ENCODE results near the gene KIAA0513. TPM values are rescaled to one million over a fixed set of nuclear protein-coding genes. Genes with fewer than 3 reads are reported as not detected.

The KIAA0513 gene
- total and polyA plus RNA-seq, 2 of the 13 experiments (the other 11 are each of a cell fraction or from before 2014, with no cell fraction given) = 1.8 TPM

DNA sequence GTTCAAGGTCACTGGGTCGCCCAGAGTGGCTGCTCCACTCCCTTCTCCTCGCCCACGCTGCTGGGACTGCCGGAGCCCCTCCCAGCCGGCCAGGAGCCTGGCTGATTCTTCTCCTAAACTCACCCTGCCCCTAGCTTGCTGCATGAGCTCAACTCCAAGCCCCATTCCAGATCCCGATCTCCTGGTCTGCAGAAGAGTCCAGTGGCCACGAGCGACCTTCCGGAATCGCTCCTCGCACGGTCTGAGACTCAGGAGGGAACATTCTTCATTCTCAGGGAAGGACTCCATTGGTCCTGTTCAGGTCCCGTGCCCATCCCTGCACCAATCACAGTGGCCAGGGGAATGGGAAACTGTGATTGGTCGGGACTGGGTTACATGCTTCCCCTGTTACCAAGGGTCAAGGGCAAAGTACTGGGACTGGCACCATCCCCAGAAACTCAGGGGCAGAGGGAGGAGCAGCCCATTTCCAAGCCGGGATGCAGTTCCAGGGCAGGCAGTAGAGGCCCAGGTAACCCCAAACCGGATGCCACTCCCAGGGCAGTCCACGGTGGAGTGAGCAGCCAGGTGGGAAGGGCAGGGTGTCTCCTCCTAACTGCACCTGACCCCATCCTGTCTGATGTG is 109.2 kb downstream of the KIAA0513 start (continued):
- TF ChIP-seq, protein P1, sequence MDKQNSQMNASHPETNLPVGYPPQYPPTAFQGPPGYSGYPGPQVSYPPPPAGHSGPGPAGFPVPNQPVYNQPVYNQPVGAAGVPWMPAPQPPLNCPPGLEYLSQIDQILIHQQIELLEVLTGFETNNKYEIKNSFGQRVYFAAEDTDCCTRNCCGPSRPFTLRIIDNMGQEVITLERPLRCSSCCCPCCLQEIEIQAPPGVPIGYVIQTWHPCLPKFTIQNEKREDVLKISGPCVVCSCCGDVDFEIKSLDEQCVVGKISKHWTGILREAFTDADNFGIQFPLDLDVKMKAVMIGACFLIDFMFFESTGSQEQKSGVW (CRISPR knock-in tag; IDR thresholded peaks at IDR 0.05; ENCODE audit: borderline replicate concordance) = no peak; the same call in 1 of the 2 replicates
- TF ChIP-seq, protein P2, sequence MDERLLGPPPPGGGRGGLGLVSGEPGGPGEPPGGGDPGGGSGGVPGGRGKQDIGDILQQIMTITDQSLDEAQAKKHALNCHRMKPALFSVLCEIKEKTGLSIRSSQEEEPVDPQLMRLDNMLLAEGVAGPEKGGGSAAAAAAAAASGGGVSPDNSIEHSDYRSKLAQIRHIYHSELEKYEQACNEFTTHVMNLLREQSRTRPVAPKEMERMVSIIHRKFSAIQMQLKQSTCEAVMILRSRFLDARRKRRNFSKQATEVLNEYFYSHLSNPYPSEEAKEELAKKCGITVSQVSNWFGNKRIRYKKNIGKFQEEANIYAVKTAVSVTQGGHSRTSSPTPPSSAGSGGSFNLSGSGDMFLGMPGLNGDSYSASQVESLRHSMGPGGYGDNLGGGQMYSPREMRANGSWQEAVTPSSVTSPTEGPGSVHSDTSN (CRISPR knock-in tag; IDR thresholded peaks at IDR 0.05) = no peak
- no peak for TF ChIP-seq REL (CRISPR knock-in tag; conservative IDR thresholded peaks at IDR 0.05)
- peak; percentile 80; the same call in 1 of the 2 replicates for TF ChIP-seq SRY (CRISPR knock-in tag; IDR thresholded peaks at IDR 0.05)
- TF ChIP-seq, protein P3, sequence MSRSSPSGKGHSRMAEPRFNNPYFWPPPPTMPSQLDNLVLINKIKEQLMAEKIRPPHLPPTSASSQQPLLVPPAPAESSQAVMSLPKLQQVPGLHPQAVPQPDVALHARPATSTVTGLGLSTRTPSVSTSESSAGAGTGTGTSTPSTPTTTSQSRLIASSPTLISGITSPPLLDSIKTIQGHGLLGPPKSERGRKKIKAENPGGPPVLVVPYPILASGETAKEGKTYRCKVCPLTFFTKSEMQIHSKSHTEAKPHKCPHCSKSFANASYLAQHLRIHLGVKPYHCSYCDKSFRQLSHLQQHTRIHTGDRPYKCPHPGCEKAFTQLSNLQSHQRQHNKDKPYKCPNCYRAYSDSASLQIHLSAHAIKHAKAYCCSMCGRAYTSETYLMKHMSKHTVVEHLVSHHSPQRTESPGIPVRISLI (CRISPR knock-in tag; IDR thresholded peaks at IDR 0.05; ENCODE audit: borderline replicate concordance) = no peak; the same call in 1 of the 2 replicates
- TF ChIP-seq NKX3-1 (CRISPR knock-in tag; IDR thresholded peaks at IDR 0.05) = peak; percentile 88; the same call in 1 of the 2 replicates
- peak; percentile 76; the same call in 1 of the 2 replicates for TF ChIP-seq ZNF547 (CRISPR knock-in tag; IDR thresholded peaks at IDR 0.05)
- TF ChIP-seq, protein P4, sequence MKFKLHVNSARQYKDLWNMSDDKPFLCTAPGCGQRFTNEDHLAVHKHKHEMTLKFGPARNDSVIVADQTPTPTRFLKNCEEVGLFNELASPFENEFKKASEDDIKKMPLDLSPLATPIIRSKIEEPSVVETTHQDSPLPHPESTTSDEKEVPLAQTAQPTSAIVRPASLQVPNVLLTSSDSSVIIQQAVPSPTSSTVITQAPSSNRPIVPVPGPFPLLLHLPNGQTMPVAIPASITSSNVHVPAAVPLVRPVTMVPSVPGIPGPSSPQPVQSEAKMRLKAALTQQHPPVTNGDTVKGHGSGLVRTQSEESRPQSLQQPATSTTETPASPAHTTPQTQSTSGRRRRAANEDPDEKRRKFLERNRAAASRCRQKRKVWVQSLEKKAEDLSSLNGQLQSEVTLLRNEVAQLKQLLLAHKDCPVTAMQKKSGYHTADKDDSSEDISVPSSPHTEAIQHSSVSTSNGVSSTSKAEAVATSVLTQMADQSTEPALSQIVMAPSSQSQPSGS (CRISPR knock-in tag; IDR thresholded peaks at IDR 0.05) = peak; percentile 57; the same call in 1 of the 2 replicates
- TF ChIP-seq, protein P5, sequence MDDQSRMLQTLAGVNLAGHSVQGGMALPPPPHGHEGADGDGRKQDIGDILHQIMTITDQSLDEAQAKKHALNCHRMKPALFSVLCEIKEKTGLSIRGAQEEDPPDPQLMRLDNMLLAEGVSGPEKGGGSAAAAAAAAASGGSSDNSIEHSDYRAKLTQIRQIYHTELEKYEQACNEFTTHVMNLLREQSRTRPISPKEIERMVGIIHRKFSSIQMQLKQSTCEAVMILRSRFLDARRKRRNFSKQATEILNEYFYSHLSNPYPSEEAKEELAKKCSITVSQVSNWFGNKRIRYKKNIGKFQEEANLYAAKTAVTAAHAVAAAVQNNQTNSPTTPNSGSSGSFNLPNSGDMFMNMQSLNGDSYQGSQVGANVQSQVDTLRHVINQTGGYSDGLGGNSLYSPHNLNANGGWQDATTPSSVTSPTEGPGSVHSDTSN (CRISPR knock-in tag; IDR thresholded peaks at IDR 0.05; ENCODE audit: borderline replicate concordance) = no peak
- peak; percentile 35; the same call in 1 of the 2 replicates for TF ChIP-seq ZNF251 (CRISPR knock-in tag; IDR thresholded peaks at IDR 0.05)
- TF ChIP-seq ZFP62 (CRISPR knock-in tag; IDR thresholded peaks at IDR 0.05) = no peak
- TF ChIP-seq ZBTB7B (CRISPR knock-in tag; IDR thresholded peaks at IDR 0.05) = peak; percentile 41
- peak; percentile 79 for TF ChIP-seq MED8 (CRISPR knock-in tag; IDR thresholded peaks at IDR 0.05; ENCODE audit: insufficient replicate concordance)
- peak; percentile 50; the same call in 1 of the 2 replicates for TF ChIP-seq KMT2A (CRISPR knock-in tag; IDR thresholded peaks at IDR 0.05)
- TF ChIP-seq, protein P6, sequence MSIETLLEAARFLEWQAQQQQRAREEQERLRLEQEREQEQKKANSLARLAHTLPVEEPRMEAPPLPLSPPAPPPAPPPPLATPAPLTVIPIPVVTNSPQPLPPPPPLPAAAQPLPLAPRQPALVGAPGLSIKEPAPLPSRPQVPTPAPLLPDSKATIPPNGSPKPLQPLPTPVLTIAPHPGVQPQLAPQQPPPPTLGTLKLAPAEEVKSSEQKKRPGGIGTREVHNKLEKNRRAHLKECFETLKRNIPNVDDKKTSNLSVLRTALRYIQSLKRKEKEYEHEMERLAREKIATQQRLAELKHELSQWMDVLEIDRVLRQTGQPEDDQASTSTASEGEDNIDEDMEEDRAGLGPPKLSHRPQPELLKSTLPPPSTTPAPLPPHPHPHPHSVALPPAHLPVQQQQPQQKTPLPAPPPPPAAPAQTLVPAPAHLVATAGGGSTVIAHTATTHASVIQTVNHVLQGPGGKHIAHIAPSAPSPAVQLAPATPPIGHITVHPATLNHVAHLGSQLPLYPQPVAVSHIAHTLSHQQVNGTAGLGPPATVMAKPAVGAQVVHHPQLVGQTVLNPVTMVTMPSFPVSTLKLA (IDR thresholded peaks at IDR 0.05) = peak; percentile 41; the same call in 1 of the 2 replicates
- TF ChIP-seq HOXD1 (CRISPR knock-in tag; IDR thresholded peaks at IDR 0.05) = 0 out of 2 replicates have a peak, but pooled peaks have one; percentile 57
- TF ChIP-seq, protein P7, sequence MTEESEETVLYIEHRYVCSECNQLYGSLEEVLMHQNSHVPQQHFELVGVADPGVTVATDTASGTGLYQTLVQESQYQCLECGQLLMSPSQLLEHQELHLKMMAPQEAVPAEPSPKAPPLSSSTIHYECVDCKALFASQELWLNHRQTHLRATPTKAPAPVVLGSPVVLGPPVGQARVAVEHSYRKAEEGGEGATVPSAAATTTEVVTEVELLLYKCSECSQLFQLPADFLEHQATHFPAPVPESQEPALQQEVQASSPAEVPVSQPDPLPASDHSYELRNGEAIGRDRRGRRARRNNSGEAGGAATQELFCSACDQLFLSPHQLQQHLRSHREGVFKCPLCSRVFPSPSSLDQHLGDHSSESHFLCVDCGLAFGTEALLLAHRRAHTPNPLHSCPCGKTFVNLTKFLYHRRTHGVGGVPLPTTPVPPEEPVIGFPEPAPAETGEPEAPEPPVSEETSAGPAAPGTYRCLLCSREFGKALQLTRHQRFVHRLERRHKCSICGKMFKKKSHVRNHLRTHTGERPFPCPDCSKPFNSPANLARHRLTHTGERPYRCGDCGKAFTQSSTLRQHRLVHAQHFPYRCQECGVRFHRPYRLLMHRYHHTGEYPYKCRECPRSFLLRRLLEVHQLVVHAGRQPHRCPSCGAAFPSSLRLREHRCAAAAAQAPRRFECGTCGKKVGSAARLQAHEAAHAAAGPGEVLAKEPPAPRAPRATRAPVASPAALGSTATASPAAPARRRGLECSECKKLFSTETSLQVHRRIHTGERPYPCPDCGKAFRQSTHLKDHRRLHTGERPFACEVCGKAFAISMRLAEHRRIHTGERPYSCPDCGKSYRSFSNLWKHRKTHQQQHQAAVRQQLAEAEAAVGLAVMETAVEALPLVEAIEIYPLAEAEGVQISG (CRISPR knock-in tag; IDR thresholded peaks at IDR 0.05) = peak; percentile 64; the same call in 1 of the 2 replicates

Data from HepG2 (cell line).